H9 (cell line): Measurements from ENCODE around the gene SS18. TPM values are rescaled to one million over a fixed set of nuclear protein-coding genes. Genes with fewer than 3 reads are reported as not detected.

Source experiments
- DNase-seq: peaks from one replicate; pipeline ENCODE4 v3.0.0-alpha.2; 2017
- H2AFZ ChIP-seq: one replicate; pipeline ENCODE4 v1.6.1; 2013; ENCODE audit warnings: mild to moderate bottlenecking, low read length, control low read depth, moderate library complexity
- H2AK5ac ChIP-seq: 2 replicates; pipeline ENCODE4 v1.6.1; 2013; ENCODE audit warnings: low read length, control low read depth, mixed read lengths; ENCODE audit not compliant: insufficient read length
- H2BK120ac ChIP-seq: one replicate; pipeline ENCODE4 v1.6.1; 2013; ENCODE audit warnings: low read depth, mild to moderate bottlenecking, low read length, control low read depth, inconsistent platforms; ENCODE audit not compliant: poor library complexity, severe bottlenecking
- H2BK12ac ChIP-seq: 2 replicates; pipeline ENCODE4 v1.6.1; 2013; ENCODE audit warnings: low read length, control low read depth, mixed read lengths, low read depth; ENCODE audit not compliant: insufficient read length
- H2BK15ac ChIP-seq: 2 replicates; pipeline ENCODE4 v1.6.1; 2013; ENCODE audit warnings: low read depth, low read length, control low read depth
- H2BK20ac ChIP-seq: one replicate; pipeline ENCODE4 v1.6.1; 2013; ENCODE audit warnings: low read depth, mild to moderate bottlenecking, low read length, control low read depth, inconsistent platforms; ENCODE audit not compliant: poor library complexity, severe bottlenecking
- H2BK5ac ChIP-seq: 2 replicates; pipeline ENCODE4 v1.6.1; 2013; ENCODE audit warnings: low read length, control low read depth, mixed read lengths; ENCODE audit not compliant: insufficient read length
- H3K14ac ChIP-seq: 2 replicates; pipeline ENCODE4 v1.6.1; 2013; ENCODE audit warnings: low read length, control low read depth; ENCODE audit not compliant: insufficient read depth
- H3K18ac ChIP-seq: 2 replicates; pipeline ENCODE4 v1.6.1; 2013; ENCODE audit warnings: low read depth, mild to moderate bottlenecking, mixed read lengths, low read length, control low read depth; ENCODE audit not compliant: insufficient read length
- H3K23ac ChIP-seq: 2 replicates; pipeline ENCODE4 v1.6.1; 2013; ENCODE audit warnings: low read length, control low read depth, mixed read lengths, low read depth; ENCODE audit not compliant: insufficient read length
- H3K23me2 ChIP-seq: 2 replicates; pipeline ENCODE4 v1.6.1; 2013; ENCODE audit warnings: low read depth, mild to moderate bottlenecking, mixed read lengths, low read length, control low read depth; ENCODE audit not compliant: insufficient read length, poor library complexity, severe bottlenecking
- H3K27ac ChIP-seq: 2 replicates; pipeline ENCODE4 v1.5.1; 2013; ENCODE audit warnings: low read length, control low read depth, mixed read lengths, low read depth; ENCODE audit not compliant: insufficient read length
- H3K27me3 ChIP-seq: 2 replicates; pipeline ENCODE4 v1.6.1; 2013; ENCODE audit warnings: low read length, control low read depth, inconsistent platforms; ENCODE audit not compliant: insufficient read depth
- H3K4ac ChIP-seq: 2 replicates; pipeline ENCODE4 v1.6.1; 2013; ENCODE audit warnings: low read depth, mild to moderate bottlenecking, control low read depth, inconsistent platforms, low read length, moderate library complexity
- H3K4me1 ChIP-seq: 2 replicates; pipeline ENCODE4 v1.6.1; 2013; ENCODE audit warnings: low read length, control low read depth, inconsistent platforms; ENCODE audit not compliant: insufficient read depth
- H3K4me2 ChIP-seq: 2 replicates; pipeline ENCODE4 v1.6.1; 2013; ENCODE audit warnings: low read length, control low read depth, mixed read lengths; ENCODE audit not compliant: insufficient read length, insufficient read depth
- H3K56ac ChIP-seq: 2 replicates; pipeline ENCODE4 v1.6.1; 2013; ENCODE audit warnings: low read depth, mild to moderate bottlenecking, mixed read lengths, low read length, control low read depth; ENCODE audit not compliant: insufficient read length
- H3K79me1 ChIP-seq: 2 replicates; pipeline ENCODE4 v1.6.1; 2013; ENCODE audit warnings: low read depth, mild to moderate bottlenecking, moderate library complexity, low read length, control low read depth, inconsistent platforms; ENCODE audit not compliant: insufficient read depth, poor library complexity, severe bottlenecking
- H3K79me2 ChIP-seq: 2 replicates; pipeline ENCODE4 v1.6.1; 2013; ENCODE audit warnings: low read length, control low read depth, inconsistent platforms; ENCODE audit not compliant: insufficient read depth
- H3K9ac ChIP-seq: 2 replicates; pipeline ENCODE4 v1.6.1; 2013; ENCODE audit warnings: low read length, control low read depth, mixed read lengths; ENCODE audit not compliant: insufficient read length; ENCODE audit errors: extremely low read depth
- H3K9me3 ChIP-seq: one replicate; pipeline ENCODE4 v1.6.1; 2013; ENCODE audit warnings: low read depth, low read length, inconsistent platforms; ENCODE audit not compliant: control insufficient read depth
- H3T11ph ChIP-seq: one replicate; pipeline ENCODE4 v1.6.1; 2013; ENCODE audit warnings: mild to moderate bottlenecking, low read length, control low read depth, inconsistent platforms
- H4K20me1 ChIP-seq: one replicate; pipeline ENCODE4 v1.6.1; 2013; ENCODE audit not compliant: control insufficient read depth, insufficient read length, insufficient read depth
- H4K5ac ChIP-seq: 2 replicates; pipeline ENCODE4 v1.6.1; 2013; ENCODE audit warnings: low read depth, mild to moderate bottlenecking, mixed read lengths, low read length, control low read depth; ENCODE audit not compliant: insufficient read length
- H4K8ac ChIP-seq: replicated peaks from 2 replicates; pipeline ENCODE4 v1.6.1; 2013; ENCODE audit warnings: low read length, control low read depth, mixed read lengths, low read depth; ENCODE audit not compliant: insufficient read length
- H4K91ac ChIP-seq: 2 replicates; pipeline ENCODE4 v1.6.1; 2013; ENCODE audit warnings: low read depth, mild to moderate bottlenecking, moderate library complexity, mixed read lengths, low read length, control low read depth; ENCODE audit not compliant: insufficient read length
- H3K27ac Mint-ChIP-seq, 3 experiments: 2 replicates in 2 of 3; 3 replicates in 1 of 3; pipeline ENCODE4 v1.8.0; 2020 to 2021; ENCODE audit warnings: mixed read lengths in 3 of 3, mild to moderate bottlenecking in 1 of 3, moderate library complexity in 1 of 3
- H3K27me3 Mint-ChIP-seq: 2 replicates; pipeline ENCODE4 v1.8.0; 2021; ENCODE audit warnings: low read depth, mild to moderate bottlenecking, moderate library complexity, mixed read lengths
- H3K36me3 Mint-ChIP-seq, 3 experiments: 2 replicates in 2 of 3; 3 replicates in 1 of 3; pipeline ENCODE4 v1.8.0; 2020 to 2021; ENCODE audit warnings: low read depth in 3 of 3, mixed read lengths in 3 of 3; ENCODE audit not compliant: insufficient read depth in 1 of 3
- H3K4me1 Mint-ChIP-seq, 2 experiments: 2 replicates each; pipeline ENCODE4 v1.8.0; 2020; ENCODE audit warnings: mixed read lengths in 2 of 2
- H3K4me3 Mint-ChIP-seq, 2 experiments: 2 replicates in 1 of 2; 3 replicates in 1 of 2; pipeline ENCODE4 v1.8.0; 2020 to 2021; ENCODE audit warnings: mild to moderate bottlenecking in 2 of 2, mixed read lengths in 2 of 2, moderate library complexity in 1 of 2
- H3K9me3 Mint-ChIP-seq, 2 experiments: 2 replicates in 1 of 2; 3 replicates in 1 of 2; pipeline ENCODE4 v1.8.0; 2020; ENCODE audit warnings: mild to moderate bottlenecking in 2 of 2, mixed read lengths in 2 of 2, moderate library complexity in 1 of 2
- total RNA-seq: library from RNA; stranded (reverse); gene quantifications from 2 replicates; pipeline ENCODE4 v1.2.1, GENCODE V29; 2021
- TF ChIP-seq, protein P1 (sequence below): fragments of 200-600 bp; sonication (generic); conservative IDR thresholded peaks from 3 replicates; pipeline ENCODE4 v1.8.0; 2021; ENCODE audit warnings: antibody characterized with exemption, mild to moderate bottlenecking

Gene SS18
- total RNA-seq, 1 experiment from 2014 or later: 87.9 TPM

- Histone ChIP-seq H2BK120ac (no peak overlapping the region), H2AK5ac (no peak overlapping the region), H3K18ac (no peak overlapping the region), H3K9ac (no peak overlapping the region), H2BK20ac (no peak overlapping the region), H3K4ac (no peak overlapping the region), H3K4me1 (no peaks in the 10 kb centered on the region), H2BK12ac (no peak overlapping the region), H2AFZ (no peak overlapping the region), H4K91ac (no peak overlapping the region), H3K79me2 (no peaks in the 10 kb centered on the region), H2BK5ac (no peak overlapping the region), H3K9me3 (no peaks in the 10 kb centered on the region), H3K27me3 (no peaks in the 10 kb centered on the region), H3K14ac (no peak overlapping the region), H3K23me2 (no peaks in the 10 kb centered on the region), H3K4me2 (no peak overlapping the region), H3K56ac (no peak overlapping the region), H3K79me1 (no peaks in the 10 kb centered on the region), H4K20me1 (no peaks in the 10 kb centered on the region), H4K8ac (no peak overlapping the region), H2BK15ac (no peak overlapping the region), H4K5ac (no peak overlapping the region), H3K27ac (no peak overlapping the region), H3T11ph (no peak overlapping the region), H3K23ac (no peak overlapping the region)
- DNase-seq: no peak
- H3K4me1 Mint-ChIP-seq: no peaks in the 10 kb centered on the region
- H3K27ac Mint-ChIP-seq: no peak overlapping the region
- no peaks in the 10 kb centered on the region for H3K27me3 Mint-ChIP-seq
- no peaks in the 10 kb centered on the region for H3K36me3 Mint-ChIP-seq
- TF ChIP-seq, protein P1, sequence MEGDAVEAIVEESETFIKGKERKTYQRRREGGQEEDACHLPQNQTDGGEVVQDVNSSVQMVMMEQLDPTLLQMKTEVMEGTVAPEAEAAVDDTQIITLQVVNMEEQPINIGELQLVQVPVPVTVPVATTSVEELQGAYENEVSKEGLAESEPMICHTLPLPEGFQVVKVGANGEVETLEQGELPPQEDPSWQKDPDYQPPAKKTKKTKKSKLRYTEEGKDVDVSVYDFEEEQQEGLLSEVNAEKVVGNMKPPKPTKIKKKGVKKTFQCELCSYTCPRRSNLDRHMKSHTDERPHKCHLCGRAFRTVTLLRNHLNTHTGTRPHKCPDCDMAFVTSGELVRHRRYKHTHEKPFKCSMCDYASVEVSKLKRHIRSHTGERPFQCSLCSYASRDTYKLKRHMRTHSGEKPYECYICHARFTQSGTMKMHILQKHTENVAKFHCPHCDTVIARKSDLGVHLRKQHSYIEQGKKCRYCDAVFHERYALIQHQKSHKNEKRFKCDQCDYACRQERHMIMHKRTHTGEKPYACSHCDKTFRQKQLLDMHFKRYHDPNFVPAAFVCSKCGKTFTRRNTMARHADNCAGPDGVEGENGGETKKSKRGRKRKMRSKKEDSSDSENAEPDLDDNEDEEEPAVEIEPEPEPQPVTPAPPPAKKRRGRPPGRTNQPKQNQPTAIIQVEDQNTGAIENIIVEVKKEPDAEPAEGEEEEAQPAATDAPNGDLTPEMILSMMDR: no peak
- H3K9me3 Mint-ChIP-seq: peaks cover 6 to 7% of the 10 kb centered on the region in 2 experiments; a peak in 4 of 5 replicates
- no peak overlapping the region for H3K4me3 Mint-ChIP-seq
These were observed 92.0 kb downstream of the SS18 start for GRCh38 chr18:25998461-25998860.
